HG03108 (cell line): ENCODE results near the gene MORN1.

Experiments used
- ATAC-seq: cut with Tn5 transposase; IDR thresholded peaks from one replicate; pipeline ENCODE4 v1.9.1; 2021; ENCODE audit warnings: moderate library complexity; ENCODE audit not compliant: unreplicated experiment

Gene MORN1

DNA sequence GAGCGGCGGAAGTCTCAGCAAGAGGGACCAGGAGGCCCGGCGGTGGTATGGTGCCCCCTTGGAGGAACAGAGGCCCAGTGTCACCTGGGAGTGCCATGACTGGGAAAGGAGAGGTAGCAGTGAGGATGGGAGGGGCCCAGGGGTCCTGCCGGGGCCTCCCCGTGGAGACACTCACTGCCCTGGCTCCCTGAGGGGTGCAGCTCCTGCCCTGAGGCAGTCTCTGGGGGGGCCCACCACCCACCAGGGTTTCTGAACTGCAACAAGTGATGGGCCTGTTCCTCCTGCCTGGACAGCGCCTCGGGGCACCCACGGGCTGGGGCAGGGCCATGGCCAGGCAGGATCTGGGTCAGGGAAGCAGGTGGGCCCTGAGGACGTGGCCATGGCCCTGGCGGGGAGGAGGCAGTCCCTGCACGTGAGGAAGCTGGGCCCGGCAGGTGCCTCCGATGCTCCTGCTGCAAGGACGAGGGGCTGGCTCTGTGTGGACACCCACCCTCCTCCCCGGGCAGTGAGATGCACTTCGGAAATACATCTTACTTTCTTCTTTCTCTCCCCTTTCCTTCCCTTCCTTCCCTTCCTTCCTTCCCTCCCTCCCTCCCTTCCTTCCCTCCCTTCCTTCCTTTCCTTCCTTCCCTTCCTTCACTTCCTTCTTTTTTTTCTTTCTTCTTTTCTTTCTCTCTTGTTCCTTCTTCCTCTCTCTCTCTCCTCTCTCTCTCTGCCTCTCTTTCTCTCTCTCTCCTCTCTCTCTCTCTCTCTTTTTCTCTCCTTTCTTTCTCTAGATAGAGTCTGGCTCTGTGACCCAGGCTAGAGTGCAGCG lies 66.6 kb downstream of the MORN1 start:
- no peak for ATAC-seq

DNA sequence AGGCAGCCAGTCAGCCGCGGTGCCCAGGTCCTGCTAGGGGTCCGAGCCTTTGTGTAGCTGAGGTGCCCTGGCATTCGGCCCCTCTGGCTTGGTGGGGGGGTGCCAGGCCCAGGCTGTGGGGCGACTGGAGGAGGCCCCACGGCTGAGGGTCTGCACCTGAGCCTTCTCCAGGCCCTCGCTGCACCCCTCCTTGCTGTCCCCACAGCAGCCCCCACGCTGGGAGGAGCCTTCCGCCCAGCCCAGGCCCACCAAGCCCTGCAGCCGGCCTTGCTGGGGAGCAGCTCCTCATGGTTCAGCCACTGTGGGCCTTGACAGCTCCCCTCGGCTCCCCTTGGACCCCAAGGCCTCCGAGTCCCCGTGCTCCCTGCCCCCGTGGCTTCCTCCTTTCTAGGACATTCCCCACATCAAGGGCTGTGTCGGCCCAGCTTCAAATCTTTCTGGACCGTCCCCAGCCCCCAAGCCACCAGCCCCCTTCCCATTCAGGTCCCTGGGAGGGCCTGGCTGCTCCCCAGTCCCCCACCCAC lies 67.8 kb downstream of the MORN1 start:
- ATAC-seq, result no peak

GRCh38 chr1:2322581-2323211 lies 68.7 kb downstream of the MORN1 start:
- no peak for ATAC-seq

DNA sequence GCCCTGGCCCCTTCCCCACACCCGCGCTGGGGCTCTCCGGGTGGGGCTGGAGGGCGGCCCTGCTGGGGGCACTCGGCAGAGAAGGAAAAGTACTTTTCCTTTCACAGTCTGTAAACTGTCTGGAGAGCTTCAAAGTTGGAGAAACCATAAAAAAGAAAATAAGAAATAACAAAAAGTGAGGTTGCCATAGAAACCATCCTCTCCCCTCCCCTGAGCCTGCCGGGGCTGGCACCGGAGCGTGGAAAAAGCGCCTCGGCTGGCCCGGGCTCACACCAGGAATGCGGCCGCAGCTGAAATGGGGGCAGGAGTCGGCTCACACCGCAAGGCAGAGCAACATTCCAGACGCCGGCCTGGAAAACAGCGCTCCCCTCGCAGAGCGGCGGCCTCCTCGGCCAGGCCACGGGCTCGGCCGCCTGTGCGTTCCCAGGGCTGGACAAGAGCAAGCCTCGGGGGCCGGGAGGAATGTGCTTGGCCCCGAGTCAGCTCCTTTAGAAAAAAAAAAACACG lies 69.2 kb downstream of the MORN1 start:
- ATAC-seq, result no peak

DNA sequence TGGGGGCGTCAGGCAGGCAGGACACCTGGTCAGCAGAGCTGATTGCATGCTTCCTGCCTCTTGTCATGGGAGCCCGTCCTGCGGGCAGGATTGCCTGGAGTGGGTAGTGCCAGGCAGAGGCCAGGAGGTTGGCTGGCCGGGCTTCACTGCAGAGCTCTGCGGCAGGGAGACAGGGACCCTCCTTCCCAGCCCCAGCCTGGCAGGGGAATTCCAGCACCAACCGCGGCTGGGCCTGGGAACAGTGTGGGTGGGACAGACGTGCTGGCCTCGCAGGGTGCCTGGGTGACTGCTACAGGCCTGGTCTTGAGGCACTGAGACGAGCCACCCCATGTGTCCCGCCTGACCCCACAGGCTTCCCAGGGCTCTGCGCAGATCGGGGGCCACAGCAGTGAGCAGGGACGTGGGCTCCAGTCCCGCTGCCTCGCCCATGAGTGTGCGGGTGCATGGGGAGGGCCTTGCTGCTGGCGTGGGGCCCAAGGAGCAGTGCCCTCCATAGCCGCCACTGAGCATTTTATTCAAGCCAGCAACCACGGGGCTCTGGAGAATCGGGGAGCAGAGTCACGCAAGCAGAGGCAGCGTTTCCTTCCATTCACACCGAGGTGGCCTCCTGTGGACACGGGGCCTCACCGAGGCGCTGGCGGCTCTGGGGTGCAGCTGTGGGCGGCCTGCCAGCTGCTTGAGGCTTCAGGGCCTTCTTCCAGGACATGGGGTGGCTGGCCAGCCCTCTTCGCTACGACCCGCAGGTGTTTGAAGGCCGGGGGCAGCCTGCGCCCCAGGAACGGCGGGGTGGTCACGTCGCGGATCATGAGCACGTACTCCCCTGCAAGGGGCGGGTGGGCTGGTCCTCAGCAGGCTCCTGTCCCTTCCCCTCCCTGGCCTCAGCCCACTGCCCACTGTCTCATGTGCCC lies 70.3 kb downstream of the MORN1 start:
- ATAC-seq, result no peak

DNA sequence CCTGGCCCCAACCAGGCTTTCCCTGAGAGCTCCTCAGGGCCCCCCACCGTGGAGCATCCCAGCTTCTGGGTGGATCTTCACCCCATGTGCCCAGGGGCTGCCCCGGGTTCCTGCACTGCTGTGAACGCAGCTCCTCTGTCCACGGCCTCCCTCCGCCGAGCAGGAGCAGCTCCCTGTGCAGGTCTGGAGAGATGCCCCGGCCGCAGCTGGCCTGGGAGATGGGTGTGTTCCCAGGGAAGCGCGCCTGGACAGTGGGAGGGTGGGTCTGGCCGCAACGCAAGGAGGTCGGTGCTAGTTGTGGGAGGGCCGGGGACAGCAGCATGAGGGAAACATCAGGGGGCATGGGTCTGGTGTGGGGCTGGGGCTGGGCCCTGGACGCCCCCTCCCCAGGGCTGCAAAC lies 71.3 kb downstream of the MORN1 start:
- ATAC-seq, result no peak

DNA sequence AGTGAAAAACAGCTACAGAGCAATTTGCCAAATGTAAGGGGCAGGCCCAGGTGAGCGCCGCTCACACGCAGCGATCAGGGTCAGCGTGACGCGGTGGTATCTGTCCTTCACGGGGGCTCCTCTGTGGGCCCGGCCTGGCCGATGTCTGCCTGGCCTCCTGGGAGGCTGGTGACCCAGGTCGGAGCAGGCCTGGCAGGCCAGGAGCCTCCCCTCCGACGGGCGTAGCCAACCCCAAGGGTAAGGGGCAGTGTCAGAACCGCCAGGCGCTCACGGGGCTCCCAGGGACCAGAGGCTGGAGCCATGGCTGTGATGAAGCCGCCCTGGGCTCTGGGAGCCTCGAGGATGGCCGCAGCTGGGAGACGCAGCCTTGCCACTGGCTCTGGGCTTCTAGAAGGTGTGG lies 72.1 kb downstream of the MORN1 start:
- no peak for ATAC-seq

GRCh38 chr1:2318314-2319278 lies 72.8 kb downstream of the MORN1 start:
- ATAC-seq, result no peak

DNA sequence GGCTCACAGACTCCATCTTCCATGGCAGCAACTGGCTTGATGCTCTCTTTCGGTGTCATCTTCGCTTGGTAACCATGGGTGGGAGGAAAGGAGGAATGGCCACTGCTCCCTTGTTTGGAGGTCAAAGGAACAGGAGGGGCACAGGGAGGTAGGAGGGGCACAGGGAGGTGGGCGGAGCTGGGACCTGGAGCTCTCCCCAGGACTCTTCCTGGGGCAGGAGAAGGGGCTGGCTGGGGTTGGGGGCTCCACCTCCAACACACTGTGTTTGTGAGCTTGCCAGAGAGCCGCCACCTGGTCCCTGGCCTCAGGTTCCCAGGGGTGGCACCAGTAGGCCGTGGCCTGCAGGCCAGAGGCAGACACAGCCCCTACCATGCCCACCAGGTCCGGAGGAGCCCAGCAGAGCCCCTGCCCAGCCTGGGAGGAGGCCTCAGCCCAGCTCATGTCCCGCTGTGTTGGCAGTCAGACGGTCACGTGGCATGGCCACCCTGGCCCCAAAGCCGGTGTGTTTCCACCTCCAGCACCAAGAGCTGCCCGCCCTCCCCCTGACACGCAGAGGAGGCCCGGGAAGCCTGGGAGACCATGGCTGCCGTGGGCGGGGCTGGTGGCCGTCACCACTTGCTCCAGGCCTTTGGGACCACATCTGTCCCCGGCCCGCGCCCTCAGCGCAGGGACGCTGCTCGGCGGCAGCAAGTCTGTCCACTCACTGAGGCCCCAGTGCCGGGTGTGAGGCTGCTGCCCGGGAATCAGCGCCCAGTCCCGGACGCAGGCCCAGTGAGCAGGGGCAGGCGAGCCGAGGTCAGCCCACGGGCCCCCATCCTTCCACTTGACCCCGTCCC lies 73.9 kb downstream of the MORN1 start:
- ATAC-seq, result no peak

DNA sequence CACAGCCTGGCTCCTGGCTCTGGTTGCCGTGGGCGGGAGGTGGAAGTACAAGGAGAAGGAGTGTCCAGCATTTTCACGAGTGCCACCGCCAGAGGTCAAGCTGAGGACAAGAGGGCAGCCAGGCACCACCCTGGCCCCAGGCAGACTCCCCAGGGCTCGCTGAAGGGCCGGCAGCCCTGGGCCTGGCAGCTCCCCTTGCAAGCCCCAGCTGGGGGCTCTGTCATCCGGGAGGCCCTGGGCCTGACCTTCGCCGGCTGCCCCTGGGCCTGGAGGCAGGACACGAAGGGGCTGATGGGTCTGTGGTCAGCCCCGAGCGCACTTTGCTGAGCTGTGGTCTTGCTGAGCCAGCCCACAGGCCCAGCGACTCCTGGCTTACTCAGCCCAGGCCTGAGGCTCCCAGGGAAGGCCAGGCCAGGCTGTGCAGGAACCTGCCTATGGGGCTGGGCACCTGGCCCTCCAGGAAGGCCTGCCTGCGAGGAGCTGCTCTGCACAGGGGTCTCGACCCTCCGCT lies 74.8 kb downstream of the MORN1 start:
- ATAC-seq, result no peak

DNA sequence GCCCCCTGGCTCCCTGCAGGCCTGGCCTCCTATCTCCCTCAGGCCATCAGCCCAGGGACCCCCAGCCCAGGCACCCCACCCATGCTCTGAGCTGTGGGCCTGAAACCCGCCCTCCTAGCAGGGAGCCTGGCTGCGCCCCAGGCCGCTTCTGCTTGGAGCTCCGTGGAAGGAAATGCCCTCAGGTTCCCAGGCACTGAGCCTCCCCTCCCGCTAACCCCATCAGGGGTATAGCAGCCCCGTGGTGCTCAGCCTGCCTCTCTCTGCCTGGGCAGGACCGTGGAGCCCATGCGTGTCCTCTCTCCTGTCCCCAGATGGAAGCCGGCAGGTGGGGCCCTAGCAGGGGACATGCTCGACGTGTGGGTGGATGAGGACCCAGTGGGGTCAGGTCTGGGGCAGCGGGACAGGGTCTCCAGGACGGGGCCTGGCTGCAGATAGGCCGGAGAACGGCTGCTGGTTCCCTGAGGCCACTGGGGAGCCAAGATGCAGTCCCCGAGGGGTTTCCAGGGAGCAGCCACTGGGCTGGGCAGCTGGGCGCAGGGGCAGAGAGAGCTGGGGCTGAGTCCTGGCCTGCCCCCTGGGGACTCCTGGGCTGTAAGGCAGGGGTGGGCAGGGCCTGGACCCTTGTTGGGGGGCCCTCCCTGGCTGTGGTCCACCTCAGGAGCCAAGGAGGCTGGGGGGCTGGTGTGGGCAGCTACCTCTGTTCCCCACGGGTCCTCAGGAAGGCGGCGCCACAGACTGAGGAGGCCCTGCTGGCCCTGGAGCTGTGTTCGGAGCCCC lies 75.5 kb downstream of the MORN1 start:
- ATAC-seq, result no peak

DNA sequence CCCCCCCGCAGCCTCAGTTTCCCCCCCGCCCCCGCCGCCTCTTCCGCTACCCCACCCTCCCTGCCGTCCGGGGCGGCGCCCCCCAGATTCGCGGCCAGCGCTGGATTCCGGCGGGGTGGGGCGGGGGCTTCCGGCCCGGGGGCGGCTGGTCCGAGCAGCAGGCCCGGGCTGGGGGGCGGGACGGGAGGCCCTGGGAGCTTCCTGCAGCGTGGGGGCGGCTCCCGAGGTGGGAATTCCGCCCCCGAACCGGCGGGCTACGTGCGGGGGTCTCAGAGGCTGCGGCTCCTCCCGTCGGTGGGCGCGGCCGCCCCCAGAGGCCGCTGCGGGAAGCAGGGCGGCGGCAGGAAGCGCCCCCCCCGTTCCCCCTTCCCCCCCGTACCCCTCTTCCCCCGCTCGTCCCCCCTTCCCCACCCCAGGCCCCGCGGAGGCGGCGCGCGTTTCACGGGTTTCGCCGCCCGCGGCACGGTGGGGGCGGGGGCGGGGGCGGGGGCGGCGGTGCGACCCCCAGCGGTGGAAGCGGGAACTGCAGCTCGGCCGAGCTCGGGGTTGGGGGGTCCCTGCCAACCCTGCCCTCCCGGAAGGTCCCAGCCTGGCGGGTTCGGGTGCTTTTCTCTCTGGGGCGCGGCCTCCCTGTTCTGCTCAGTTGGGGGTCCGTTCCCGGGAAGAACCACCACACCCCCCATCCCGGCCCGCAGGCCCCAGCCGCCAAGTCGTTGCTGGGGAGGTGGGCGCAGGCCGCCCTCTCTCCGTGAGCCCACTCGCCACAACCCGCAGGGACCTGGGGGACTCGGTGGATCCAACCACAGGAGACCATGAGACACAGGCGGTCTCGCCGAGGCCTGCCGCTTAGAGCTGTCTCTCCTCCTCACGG lies 76.3 kb downstream of the MORN1 start:
- ATAC-seq, result no peak

- no peak for ATAC-seq
Measured at GRCh38 chr1:2314273-2314802, 77.0 kb downstream of the MORN1 start.

DNA sequence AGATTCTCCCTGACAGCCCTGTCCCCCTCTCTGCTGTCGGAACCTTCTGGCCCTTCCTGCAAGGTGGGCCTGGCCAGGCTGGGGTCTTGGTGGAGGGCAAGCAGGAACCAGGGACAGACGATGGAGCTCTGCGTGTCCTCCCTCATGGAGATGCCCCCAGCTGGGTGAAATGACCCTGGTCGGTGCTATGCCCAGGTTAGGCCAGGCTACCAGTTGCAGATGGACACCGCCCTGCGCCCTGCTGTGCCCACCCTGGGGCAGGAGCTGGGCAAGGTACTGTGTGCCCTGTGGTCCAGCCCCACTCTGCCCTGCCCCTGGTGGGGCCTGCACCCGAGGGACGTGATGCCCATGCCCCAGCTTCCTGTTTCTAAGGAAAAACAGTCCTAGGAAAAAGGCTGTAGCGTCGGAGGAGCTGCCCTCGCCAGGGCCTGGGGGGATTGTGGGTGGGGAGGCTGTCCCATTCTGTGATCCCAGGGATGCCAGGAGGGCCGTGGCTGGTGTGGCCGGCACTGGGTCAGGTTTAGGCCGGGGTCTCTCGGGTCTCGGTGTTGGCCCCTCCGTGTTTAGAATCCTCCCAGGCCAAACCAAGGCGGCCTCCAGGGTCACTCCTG lies 77.6 kb downstream of the MORN1 start:
- no peak for ATAC-seq

DNA sequence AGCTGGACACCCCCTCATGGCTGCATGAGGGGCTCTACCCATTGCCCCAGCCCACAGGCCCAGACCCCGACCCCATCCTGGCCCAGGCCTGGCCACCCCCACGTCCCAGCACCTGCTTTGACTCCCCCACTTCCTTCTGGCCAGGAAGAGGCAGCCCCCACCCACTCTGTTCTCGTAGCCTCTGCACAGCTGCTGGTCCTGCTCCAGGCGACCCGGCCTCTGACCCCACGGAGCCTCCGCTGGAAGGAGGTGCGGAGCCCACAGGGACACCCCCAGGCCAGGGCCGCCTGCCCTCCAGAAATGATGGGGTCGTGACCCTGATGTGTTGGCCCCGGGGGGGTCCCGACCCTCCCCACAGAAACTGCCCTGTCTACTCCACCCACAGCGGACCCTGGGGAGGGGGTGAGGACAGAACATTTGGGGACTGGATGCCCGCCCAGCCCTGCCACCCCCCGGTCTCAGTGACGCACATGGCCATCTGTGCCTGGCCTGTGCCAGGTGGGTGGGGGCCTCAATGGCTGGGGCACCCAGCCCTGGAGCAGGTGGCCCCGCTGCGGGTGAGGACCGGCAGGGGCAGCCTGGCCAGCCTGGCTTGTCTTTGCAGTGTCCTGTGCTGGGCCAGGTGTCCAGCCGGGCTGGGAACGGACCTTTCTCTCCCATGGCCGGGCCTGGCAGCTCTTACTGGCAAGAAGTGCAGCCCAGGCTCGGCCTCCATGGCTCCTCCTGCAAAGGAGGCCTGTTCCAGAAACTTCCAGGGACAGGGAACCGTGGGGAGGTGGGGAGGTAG lies 78.6 kb downstream of the MORN1 start:
- ATAC-seq, result no peak

DNA sequence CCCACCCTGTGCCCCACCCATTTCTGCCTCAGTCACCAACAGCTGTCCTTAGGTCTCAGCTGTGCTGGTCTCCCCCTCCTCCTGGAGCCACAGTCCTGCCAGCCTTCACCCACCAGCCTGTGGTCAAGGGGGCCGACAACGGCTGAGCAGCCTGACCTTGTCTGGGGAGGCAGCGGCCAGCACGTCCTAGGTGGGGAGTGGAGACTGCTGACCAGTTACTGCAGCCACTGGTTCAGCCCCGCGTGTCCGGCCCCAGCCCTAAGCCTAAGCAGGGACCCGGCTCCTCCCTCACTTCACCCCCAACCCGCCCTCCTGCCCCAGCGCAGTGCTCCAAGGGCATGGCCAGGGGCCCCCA lies 79.2 kb downstream of the MORN1 start:
- no peak for ATAC-seq
